ENCODE results near the gene BAX. TPM values are rescaled to one million over a fixed set of nuclear protein-coding genes. Genes with fewer than 3 reads are reported as not detected.
A peak's percentile ranks its signal among the peaks of the same experiment; 100 is the strongest.

BAX gene
- total and polyA plus RNA-seq, 2 of the 13 experiments (the other 11 are each of a cell fraction or from before 2014, with no cell fraction given) = 139 to 176 TPM

DNA sequence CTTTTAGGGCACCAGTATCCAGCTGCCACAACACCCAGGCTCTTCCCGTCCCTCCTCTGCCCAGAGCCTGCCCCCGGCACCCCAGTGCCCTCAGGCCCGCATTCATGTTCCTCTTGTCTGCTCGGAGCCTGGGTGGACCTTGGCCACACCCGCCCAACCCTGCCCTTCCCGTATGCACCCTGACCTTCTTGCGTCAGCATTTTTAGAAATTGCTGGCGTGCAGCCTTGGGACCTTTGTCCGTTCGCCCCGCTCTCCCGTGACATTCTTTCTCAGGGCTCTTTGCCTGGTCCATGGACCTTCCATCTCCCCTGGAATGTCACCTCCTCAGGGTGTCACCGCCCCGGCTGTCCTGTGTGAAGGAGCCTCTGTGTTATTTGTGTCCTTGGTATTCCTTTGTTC, 47.0 kb upstream of the BAX start (continued):
- TF ChIP-seq, protein P1, sequence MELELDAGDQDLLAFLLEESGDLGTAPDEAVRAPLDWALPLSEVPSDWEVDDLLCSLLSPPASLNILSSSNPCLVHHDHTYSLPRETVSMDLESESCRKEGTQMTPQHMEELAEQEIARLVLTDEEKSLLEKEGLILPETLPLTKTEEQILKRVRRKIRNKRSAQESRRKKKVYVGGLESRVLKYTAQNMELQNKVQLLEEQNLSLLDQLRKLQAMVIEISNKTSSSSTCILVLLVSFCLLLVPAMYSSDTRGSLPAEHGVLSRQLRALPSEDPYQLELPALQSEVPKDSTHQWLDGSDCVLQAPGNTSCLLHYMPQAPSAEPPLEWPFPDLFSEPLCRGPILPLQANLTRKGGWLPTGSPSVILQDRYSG (CRISPR knock-in tag; IDR thresholded peaks at IDR 0.05) = no peak
- TF ChIP-seq, protein P2, sequence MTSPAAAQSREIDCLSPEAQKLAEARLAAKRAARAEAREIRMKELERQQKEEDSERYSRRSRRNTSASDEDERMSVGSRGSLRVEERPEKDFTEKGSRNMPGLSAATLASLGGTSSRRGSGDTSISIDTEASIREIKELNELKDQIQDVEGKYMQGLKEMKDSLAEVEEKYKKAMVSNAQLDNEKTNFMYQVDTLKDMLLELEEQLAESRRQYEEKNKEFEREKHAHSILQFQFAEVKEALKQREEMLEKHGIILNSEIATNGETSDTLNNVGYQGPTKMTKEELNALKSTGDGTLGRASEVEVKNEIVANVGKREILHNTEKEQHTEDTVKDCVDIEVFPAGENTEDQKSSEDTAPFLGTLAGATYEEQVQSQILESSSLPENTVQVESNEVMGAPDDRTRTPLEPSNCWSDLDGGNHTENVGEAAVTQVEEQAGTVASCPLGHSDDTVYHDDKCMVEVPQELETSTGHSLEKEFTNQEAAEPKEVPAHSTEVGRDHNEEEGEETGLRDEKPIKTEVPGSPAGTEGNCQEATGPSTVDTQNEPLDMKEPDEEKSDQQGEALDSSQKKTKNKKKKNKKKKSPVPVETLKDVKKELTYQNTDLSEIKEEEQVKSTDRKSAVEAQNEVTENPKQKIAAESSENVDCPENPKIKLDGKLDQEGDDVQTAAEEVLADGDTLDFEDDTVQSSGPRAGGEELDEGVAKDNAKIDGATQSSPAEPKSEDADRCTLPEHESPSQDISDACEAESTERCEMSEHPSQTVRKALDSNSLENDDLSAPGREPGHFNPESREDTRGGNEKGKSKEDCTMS (CRISPR knock-in tag; conservative IDR thresholded peaks at IDR 0.05) = no peak
- TF ChIP-seq, protein P3, sequence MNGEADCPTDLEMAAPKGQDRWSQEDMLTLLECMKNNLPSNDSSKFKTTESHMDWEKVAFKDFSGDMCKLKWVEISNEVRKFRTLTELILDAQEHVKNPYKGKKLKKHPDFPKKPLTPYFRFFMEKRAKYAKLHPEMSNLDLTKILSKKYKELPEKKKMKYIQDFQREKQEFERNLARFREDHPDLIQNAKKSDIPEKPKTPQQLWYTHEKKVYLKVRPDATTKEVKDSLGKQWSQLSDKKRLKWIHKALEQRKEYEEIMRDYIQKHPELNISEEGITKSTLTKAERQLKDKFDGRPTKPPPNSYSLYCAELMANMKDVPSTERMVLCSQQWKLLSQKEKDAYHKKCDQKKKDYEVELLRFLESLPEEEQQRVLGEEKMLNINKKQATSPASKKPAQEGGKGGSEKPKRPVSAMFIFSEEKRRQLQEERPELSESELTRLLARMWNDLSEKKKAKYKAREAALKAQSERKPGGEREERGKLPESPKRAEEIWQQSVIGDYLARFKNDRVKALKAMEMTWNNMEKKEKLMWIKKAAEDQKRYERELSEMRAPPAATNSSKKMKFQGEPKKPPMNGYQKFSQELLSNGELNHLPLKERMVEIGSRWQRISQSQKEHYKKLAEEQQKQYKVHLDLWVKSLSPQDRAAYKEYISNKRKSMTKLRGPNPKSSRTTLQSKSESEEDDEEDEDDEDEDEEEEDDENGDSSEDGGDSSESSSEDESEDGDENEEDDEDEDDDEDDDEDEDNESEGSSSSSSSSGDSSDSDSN (CRISPR knock-in tag; IDR thresholded peaks at IDR 0.05) = peak; percentile 46
- no peak for TF ChIP-seq SAFB2 (CRISPR knock-in tag; IDR thresholded peaks at IDR 0.05; ENCODE audit: borderline replicate concordance, low read depth)
- TF ChIP-seq, protein P4, sequence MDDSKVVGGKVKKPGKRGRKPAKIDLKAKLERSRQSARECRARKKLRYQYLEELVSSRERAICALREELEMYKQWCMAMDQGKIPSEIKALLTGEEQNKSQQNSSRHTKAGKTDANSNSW (CRISPR knock-in tag; IDR thresholded peaks at IDR 0.05; ENCODE audit: borderline replicate concordance) = no peak
- TF ChIP-seq YEATS2 (CRISPR knock-in tag; IDR thresholded peaks at IDR 0.05; ENCODE audit: borderline replicate concordance) = 0 out of 2 replicates have a peak, but pooled peaks have one; percentile 32
- no peak for TF ChIP-seq RELA (CRISPR knock-in tag; IDR thresholded peaks at IDR 0.05)
- TF ChIP-seq, protein P5, sequence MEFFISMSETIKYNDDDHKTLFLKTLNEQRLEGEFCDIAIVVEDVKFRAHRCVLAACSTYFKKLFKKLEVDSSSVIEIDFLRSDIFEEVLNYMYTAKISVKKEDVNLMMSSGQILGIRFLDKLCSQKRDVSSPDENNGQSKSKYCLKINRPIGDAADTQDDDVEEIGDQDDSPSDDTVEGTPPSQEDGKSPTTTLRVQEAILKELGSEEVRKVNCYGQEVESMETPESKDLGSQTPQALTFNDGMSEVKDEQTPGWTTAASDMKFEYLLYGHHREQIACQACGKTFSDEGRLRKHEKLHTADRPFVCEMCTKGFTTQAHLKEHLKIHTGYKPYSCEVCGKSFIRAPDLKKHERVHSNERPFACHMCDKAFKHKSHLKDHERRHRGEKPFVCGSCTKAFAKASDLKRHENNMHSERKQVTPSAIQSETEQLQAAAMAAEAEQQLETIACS (CRISPR knock-in tag; IDR thresholded peaks at IDR 0.05) = no peak
- no peak for TF ChIP-seq MBD4 (IDR thresholded peaks at IDR 0.05; ENCODE audit: borderline replicate concordance, low read length)
- TF ChIP-seq CENPT (CRISPR knock-in tag; IDR thresholded peaks at IDR 0.05; ENCODE audit: low read depth) = no peak
- no peak for TF ChIP-seq DR1 (CRISPR knock-in tag; IDR thresholded peaks at IDR 0.05)
- no peak for TF ChIP-seq NFATC3 (CRISPR knock-in tag; IDR thresholded peaks at IDR 0.05)
- peak; percentile 72 for TF ChIP-seq DPF2 (CRISPR knock-in tag; IDR thresholded peaks at IDR 0.05; ENCODE audit: borderline replicate concordance, low read depth)
- no peak for TF ChIP-seq SRSF1 (optimal IDR thresholded peaks at IDR 0.05; ENCODE audit: low read depth, low read length)
- no peak for TF ChIP-seq HOXA5 (CRISPR knock-in tag; IDR thresholded peaks at IDR 0.05)
- TF ChIP-seq ZNF441 (CRISPR knock-in tag; IDR thresholded peaks at IDR 0.05; ENCODE audit: borderline replicate concordance) = peak; percentile 30; the same call in 1 of the 2 replicates
- TF ChIP-seq, protein P6, sequence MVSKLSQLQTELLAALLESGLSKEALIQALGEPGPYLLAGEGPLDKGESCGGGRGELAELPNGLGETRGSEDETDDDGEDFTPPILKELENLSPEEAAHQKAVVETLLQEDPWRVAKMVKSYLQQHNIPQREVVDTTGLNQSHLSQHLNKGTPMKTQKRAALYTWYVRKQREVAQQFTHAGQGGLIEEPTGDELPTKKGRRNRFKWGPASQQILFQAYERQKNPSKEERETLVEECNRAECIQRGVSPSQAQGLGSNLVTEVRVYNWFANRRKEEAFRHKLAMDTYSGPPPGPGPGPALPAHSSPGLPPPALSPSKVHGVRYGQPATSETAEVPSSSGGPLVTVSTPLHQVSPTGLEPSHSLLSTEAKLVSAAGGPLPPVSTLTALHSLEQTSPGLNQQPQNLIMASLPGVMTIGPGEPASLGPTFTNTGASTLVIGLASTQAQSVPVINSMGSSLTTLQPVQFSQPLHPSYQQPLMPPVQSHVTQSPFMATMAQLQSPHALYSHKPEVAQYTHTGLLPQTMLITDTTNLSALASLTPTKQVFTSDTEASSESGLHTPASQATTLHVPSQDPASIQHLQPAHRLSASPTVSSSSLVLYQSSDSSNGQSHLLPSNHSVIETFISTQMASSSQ (IDR thresholded peaks at IDR 0.05; ENCODE audit: low read depth) = no peak
- TF ChIP-seq, protein P6 (CRISPR knock-in tag; IDR thresholded peaks at IDR 0.05; ENCODE audit: borderline replicate concordance) = peak; percentile 32; the same call in 1 of the 2 replicates
- TF ChIP-seq TBX2 (CRISPR knock-in tag; IDR thresholded peaks at IDR 0.05; ENCODE audit: borderline replicate concordance) = no peak
